ENCODE results near the gene FOXL3. TPM values are rescaled to one million over a fixed set of nuclear protein-coding genes. Genes with fewer than 3 reads are reported as not detected.

FOXL3 gene
- total RNA-seq, 1 experiment from 2014 or later, result not detected

DNA sequence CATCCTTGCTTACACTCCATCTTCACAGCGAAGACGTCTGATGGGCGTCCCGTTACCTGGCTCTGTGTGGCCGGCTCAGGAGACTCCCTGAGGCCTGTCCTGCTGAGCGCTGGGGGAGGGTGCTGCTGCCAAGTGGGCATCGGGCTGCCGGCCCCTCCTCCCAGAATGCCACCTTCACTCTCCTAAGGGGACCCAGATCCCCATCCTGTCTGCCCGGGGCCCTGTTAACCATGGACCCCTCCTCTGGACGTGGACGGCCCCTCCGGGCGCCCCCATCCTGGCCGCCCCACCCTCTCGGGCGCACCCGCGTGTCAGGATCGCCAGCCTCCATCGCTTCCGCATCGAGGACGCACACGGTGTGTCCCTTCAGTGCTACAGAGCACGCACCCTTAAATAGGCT lies 7.3 kb upstream of the FOXL3 start:
- in situ Hi-C loops (cut with HindIII; ENCODE audit: low pct_unique_long_range_greater_than_20kb, low sequenced_read_pairs) (no loop called here), intact Hi-C loops (cut with micrococcal nuclease; ENCODE audit: unreplicated experiment) (no loop called here)
- Histone ChIP-seq H3K4me3 (ENCODE audit: low read depth in 2 of 2, low read length in 2 of 2) (no peak overlapping the region), H3K9me3 (ENCODE audit: control insufficient read depth, insufficient read depth, low read depth, low read length) (no peaks in the 10 kb centered on the region), H3K4me1 (ENCODE audit: control insufficient read depth, insufficient read depth, low read length) (peaks cover 6% of the 10 kb centered on the region; the same call in 1 of the 2 replicates), H3K27ac (ENCODE audit: low read length) (no peak overlapping the region), H3K27me3 (ENCODE audit: control insufficient read depth, insufficient read depth, low read length) (peaks cover 13% of the 10 kb centered on the region), H3K36me3 (ENCODE audit: control insufficient read depth, insufficient read depth, low read length) (no peaks in the 10 kb centered on the region)
- ATAC-seq (no peak), DNase-seq (ENCODE audit: low read depth, low spot score) (no peak)
- POLR2A ChIA-PET, result no interaction called here
- no peak for TF ChIP-seq POLR2AphosphoS5 (IDR thresholded peaks at IDR 0.05; ENCODE audit: low read depth, low read length)
- TF ChIP-seq REST (IDR thresholded peaks at IDR 0.05; ENCODE audit: insufficient read depth in 1 of 2, low read depth in 2 of 2, low read length in 1 of 2), result no peak
- TF ChIP-seq SIN3A (IDR thresholded peaks at IDR 0.05; ENCODE audit: borderline replicate concordance, insufficient read depth, low read depth, low read length), result no peak
- TF ChIP-seq TCF7L2 (IDR thresholded peaks at IDR 0.05; ENCODE audit: low read depth, low read length), result no peak
- no peak for TF ChIP-seq CTCF (IDR thresholded peaks at IDR 0.05)
- no TSS peak for BruUV-seq (replicated peaks)
- CTCF ChIA-PET, result no interaction called here

DNA sequence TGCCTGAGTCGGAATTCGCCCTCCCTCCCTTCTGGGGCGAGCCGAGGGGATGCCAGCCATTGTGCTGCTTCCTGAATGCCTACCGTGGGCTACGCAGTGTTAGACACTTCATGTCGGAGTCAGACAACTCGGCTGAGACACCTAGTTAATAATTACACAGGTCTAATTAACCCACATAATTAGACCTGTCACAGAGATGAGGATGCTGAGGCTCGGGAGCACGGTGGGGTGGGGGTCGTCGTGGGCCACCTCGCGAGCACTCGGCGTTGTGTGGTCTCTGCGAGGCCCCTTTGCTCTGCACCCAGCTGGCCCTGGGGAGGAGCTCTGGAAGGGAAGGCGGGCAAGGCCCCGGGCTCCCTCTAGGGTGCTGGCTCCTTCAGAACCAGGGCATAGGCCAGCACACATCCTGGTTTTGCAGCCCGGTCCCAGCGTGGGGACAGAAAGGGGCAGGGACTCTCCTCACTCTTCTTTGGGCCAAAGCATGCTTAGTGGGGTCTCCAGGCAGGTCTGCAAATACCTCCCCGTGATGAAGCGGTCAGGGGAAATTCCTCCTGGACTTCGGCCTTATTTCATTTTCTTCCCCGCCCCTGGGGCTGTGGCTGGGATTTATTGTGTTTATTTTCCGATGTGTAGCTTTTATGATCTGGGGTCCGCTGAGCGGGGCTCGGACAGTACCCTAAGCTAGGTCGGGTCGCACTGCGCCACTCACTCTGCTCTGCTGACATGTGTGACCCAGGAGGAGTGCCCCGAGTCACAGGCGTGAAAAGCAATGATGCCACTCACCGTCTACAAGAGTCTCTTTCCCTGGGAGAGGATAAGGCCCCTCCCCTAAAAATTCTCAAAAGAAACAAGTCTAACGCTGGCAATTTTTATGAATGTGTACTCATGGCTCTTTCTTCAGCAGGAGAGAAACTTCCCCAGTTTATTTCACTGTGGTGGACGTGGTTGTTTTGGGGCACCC lies 4.9 kb upstream of the FOXL3 start:
- peaks cover 18% of the 10 kb centered on the region for H3K27me3 ChIP-seq (ENCODE audit: control insufficient read depth, insufficient read depth, low read length)
- DNase-seq (ENCODE audit: low read depth, low spot score) (no peak), ATAC-seq (peak; percentile 67)
- intact Hi-C loops (cut with micrococcal nuclease; ENCODE audit: unreplicated experiment) (no loop called here), in situ Hi-C loops (cut with HindIII; ENCODE audit: low pct_unique_long_range_greater_than_20kb, low sequenced_read_pairs) (no loop called here)
- no peak for TF ChIP-seq TCF7L2 (IDR thresholded peaks at IDR 0.05; ENCODE audit: low read depth, low read length)
- TF ChIP-seq POLR2AphosphoS5 (IDR thresholded peaks at IDR 0.05; ENCODE audit: low read depth, low read length), result no peak
- no peak for TF ChIP-seq SIN3A (IDR thresholded peaks at IDR 0.05; ENCODE audit: borderline replicate concordance, insufficient read depth, low read depth, low read length)
- TF ChIP-seq REST (IDR thresholded peaks at IDR 0.05; ENCODE audit: insufficient read depth in 1 of 2, low read depth in 2 of 2, low read length in 1 of 2), result no peak
- no peak for TF ChIP-seq CTCF (IDR thresholded peaks at IDR 0.05)
- ChIA-PET CTCF (no interaction called here), POLR2A (no interaction called here)
- H3K4me1 ChIP-seq (ENCODE audit: control insufficient read depth, insufficient read depth, low read length), result peaks cover 6% of the 10 kb centered on the region; the same call in 1 of the 2 replicates
- BruUV-seq (replicated peaks), result no TSS peak
- H3K9me3 ChIP-seq (ENCODE audit: control insufficient read depth, insufficient read depth, low read depth, low read length), result no peaks in the 10 kb centered on the region
- H3K27ac ChIP-seq (ENCODE audit: low read length), result no peak overlapping the region
- H3K4me3 ChIP-seq (ENCODE audit: low read depth in 2 of 2, low read length in 2 of 2), result no peak overlapping the region
- H3K36me3 ChIP-seq (ENCODE audit: control insufficient read depth, insufficient read depth, low read length), result no peaks in the 10 kb centered on the region

Measured in Panc1 (cell line).